Astrocyte of the spinal cord (primary cell): Measurements from ENCODE around the gene REEP6.

Source experiments
- DNase-seq: peaks from one replicate; pipeline ENCODE4 v3.0.0; 2011; ENCODE audit warnings: low read depth, low spot score
- H3K4me3 ChIP-seq: 2 replicates; pipeline ENCODE4 v1.5.1; 2011; ENCODE audit warnings: low read depth, mild to moderate bottlenecking, low read length, moderate library complexity
- in situ Hi-C: cut with HindIII; loops from 2 replicates; pipeline ENCODE4 v1.10.0; 2017; ENCODE audit warnings: low sequenced_read_pairs
- TF ChIP-seq, protein P1 (sequence below): IDR thresholded peaks from 2 replicates; pipeline ENCODE4 v1.5.1; 2012; ENCODE audit warnings: low read depth, mild to moderate bottlenecking, low read length, inconsistent platforms

Gene REEP6

DNA sequence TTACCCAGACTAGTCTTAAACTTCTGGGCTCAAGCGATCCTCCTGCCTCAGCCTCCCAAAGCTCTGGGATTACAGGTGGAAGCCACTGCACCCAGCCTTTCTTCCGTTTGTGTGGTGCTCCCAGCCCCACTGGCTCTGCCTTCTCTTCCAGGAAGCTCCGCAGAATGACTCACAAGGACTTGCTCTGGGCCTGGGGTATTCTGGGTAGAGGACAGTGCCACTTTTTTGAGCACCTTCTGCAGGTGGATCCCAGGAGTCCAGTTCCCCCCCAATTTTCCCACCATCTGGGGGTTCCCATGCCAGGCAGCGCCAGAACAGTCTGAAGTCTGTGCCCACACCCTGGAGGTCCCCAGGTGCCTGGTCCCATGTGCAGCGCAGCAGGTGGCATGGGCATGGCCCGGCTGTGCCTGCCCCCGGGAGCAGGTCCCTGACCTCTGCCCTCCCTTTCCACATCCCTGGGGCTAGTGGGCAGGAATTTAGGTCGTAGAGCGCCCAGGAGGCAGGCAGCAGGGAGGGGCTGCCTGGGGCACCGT, 1.6 kb downstream of the REEP6 start:
- no peak for DNase-seq
- H3K4me3 ChIP-seq, result no peak overlapping the region
- in situ Hi-C loops, result no loop called here
- TF ChIP-seq, protein P1, sequence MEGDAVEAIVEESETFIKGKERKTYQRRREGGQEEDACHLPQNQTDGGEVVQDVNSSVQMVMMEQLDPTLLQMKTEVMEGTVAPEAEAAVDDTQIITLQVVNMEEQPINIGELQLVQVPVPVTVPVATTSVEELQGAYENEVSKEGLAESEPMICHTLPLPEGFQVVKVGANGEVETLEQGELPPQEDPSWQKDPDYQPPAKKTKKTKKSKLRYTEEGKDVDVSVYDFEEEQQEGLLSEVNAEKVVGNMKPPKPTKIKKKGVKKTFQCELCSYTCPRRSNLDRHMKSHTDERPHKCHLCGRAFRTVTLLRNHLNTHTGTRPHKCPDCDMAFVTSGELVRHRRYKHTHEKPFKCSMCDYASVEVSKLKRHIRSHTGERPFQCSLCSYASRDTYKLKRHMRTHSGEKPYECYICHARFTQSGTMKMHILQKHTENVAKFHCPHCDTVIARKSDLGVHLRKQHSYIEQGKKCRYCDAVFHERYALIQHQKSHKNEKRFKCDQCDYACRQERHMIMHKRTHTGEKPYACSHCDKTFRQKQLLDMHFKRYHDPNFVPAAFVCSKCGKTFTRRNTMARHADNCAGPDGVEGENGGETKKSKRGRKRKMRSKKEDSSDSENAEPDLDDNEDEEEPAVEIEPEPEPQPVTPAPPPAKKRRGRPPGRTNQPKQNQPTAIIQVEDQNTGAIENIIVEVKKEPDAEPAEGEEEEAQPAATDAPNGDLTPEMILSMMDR, result no peak

DNA sequence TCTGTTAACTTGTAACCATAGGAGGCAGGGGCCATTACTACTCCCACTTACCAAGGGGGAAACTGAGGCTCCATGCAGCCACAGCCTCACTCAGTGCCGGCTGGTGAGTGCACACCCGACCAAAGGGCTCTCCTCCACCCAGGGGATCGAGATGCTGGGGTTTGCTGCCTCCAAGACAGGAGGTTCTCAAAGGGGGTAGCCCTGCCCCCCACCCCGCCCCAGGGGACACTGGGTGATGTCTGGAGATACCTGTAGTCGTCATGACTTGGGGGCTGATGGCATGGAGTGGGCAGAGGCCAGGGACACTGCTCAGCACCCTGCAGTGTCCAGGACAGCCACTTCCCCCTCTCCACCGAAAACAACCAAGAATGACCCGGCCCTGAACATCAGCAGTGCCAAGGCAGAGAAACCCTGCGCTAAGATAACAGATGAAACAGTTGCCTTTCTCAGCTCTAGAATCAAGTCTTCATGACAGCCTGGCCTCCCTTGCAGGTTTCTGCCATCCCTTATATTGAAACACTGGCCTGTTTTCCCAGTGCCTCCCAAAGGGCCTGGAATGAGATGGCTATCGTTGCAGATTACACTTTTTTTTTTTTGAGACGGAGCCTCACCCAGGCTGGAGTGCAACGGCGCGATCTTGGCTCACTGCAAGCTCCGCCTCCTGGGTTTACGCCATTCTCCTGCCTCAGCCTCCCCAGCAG, 3.3 kb downstream of the REEP6 start:
- in situ Hi-C loops, result no loop called here
- no peak for DNase-seq
- no peak overlapping the region for H3K4me3 ChIP-seq
- TF ChIP-seq, protein P1, result no peak

DNA sequence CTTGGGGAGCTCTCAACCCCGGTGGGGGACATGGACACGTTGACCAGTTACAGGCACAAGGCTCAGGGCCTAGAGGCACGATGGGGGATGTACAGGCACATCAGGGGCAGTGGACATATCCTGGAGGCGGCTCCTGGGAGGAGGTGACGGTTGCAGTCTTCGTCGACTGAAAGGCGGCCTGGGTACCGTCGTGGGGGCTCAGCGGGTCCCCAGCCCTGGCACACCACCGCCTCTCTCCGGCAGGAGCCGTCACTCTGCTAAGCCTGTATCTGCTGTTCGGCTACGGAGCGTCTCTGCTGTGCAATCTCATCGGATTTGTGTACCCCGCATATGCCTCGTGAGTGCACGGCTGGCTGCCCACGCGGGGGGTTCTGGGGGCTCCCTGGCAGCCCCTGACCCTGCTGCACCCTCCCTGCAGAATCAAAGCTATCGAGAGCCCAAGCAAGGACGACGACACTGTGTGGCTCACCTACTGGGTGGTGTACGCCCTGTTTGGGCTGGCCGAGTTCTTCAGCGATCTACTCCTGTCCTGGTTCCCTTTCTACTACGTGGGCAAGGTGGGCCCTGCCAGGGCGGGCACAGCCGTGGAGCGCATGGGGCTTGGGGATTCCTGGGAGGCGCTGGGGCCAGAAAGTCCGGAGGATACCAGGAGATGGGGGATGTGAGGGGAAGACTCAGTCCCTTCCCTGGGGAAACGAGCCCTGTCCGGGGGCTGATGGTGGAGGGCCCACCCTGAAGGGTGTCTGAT, 4.2 kb downstream of the REEP6 start:
- DNase-seq, result no peak
- TF ChIP-seq, protein P1, result no peak
- no peak overlapping the region for H3K4me3 ChIP-seq
- in situ Hi-C loops, result no loop called here

DNA sequence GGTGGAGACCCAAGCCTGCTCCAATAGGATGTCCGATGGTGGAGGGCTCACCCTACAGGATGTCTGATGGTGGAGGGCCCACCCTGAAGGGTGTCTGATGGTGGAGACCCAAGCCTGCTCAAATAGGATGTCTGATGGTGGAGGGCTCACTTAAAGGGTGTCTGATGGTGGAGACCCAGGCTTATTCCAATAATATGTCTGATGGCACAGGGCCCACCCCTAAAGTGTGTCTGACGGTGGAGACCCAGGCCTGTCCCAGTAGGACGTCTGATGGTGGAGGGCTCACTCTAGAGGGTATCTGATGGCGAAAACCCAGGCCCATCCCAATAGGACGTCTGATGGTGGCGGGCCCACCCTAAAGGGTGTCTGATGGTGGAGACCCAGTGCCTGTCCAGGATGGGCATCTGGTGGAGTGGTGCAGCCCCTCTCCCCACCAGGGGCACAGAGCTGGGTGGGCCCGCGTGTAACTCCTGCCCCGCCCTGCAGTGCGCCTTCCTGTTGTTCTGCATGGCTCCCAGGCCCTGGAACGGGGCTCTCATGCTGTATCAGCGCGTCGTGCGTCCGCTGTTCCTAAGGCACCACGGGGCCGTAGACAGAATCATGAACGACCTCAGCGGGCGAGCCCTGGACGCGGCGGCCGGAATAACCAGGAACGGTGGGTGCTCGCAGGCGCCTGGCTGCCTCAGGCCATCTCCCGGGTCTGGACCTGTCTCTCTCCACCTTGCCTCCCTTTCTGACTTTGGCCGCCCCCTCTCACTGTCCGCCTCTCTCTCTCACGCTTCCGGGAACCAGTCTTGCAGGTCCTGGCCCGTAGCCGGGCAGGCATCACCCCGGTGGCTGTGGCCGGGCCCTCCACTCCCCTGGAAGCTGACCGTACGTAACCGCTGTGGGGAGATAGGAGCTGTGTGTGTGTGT, 5.1 kb downstream of the REEP6 start:
- no peak overlapping the region for H3K4me3 ChIP-seq
- in situ Hi-C loops, result no loop called here
- DNase-seq, result no peak
- TF ChIP-seq, protein P1, result no peak

DNA sequence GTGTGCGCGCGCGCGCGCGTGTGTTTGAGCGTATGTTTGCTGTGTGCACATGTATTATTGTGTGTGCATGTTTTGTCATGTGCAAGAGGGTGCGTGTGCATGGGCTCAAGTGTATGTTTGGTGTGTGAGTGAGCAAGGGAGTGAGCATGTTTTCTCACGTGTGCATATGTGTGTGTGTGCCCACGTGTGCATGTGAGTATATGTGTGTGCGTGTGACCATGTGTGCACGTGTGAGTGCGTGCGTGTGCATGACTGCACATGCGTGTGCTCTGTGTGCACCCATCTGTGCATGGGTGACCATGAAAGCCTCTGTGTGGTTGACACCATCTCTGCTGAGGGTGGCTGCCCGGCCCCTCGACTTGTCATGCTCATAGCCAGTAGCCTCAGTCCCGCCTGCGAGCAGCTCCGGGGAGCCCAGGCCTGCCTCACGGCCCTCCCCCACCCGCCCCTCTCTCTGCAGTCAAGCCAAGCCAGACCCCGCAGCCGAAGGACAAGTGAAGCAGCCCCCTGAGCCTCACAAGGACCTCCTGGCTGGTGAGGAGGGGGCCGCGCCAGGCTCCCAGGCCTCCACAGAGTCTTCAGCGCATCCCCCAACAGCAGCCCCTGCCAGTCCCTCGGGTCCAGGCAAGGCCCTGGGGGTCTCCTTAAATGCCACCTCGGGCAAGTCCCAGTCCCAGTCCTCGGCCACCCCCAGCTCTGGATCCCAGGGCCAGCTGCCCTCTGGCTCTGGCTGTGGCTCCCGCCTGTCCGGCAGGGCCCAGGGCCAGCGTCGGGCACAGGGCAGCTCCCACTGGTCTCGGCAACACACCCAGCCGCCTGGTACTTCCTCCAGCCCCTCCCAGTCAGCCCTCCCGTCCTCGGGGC, 6.0 kb downstream of the REEP6 start:
- no peak for DNase-seq
- H3K4me3 ChIP-seq, result no peak overlapping the region
- in situ Hi-C loops, result no loop called here
- TF ChIP-seq, protein P1, result no peak
